HG02678 (cell line): Measurements from ENCODE around the gene KCND3.

Source experiments
- ATAC-seq: cut with Tn5 transposase; IDR thresholded peaks from one replicate; pipeline ENCODE4 v1.9.1; 2021; ENCODE audit warnings: mild to moderate bottlenecking, moderate library complexity; ENCODE audit not compliant: unreplicated experiment

The KCND3 gene

GRCh38 chr1:111851552-111851951, 137.9 kb downstream of the KCND3 start:
- no peak for ATAC-seq

GRCh38 chr1:111850109-111850508, 139.4 kb downstream of the KCND3 start:
- no peak for ATAC-seq

GRCh38 chr1:111848852-111849545, 140.5 kb downstream of the KCND3 start:
- ATAC-seq: no peak

- no peak for ATAC-seq
Measured at GRCh38 chr1:111847466-111847865, 142.0 kb downstream of the KCND3 start.

- ATAC-seq: no peak
Measured at GRCh38 chr1:111846842-111847241, 142.6 kb downstream of the KCND3 start.

- no peak for ATAC-seq
Measured at GRCh38 chr1:111843177-111843576, 146.3 kb downstream of the KCND3 start.

- no peak for ATAC-seq
Measured at GRCh38 chr1:111842411-111842810, 147.1 kb downstream of the KCND3 start.

GRCh38 chr1:111841746-111842145, 147.7 kb downstream of the KCND3 start:
- ATAC-seq: no peak

GRCh38 chr1:111841189-111841588, 148.3 kb downstream of the KCND3 start:
- ATAC-seq: no peak

- no peak for ATAC-seq
Measured at GRCh38 chr1:111837393-111837792, 152.1 kb downstream of the KCND3 start.

- ATAC-seq: no peak
Measured at GRCh38 chr1:111836111-111836510, 153.4 kb downstream of the KCND3 start.

GRCh38 chr1:111835514-111835913, 154.0 kb downstream of the KCND3 start:
- ATAC-seq: no peak

- ATAC-seq: no peak
Measured at GRCh38 chr1:111834956-111835355, 154.5 kb downstream of the KCND3 start.

GRCh38 chr1:111833334-111833733, 156.1 kb downstream of the KCND3 start:
- no peak for ATAC-seq

- no peak for ATAC-seq
Measured at GRCh38 chr1:111832521-111833155, 156.8 kb downstream of the KCND3 start.

GRCh38 chr1:111831153-111831552, 158.3 kb downstream of the KCND3 start:
- ATAC-seq: no peak

- no peak for ATAC-seq
Measured at GRCh38 chr1:111827946-111828345, 161.5 kb downstream of the KCND3 start.

- no peak for ATAC-seq
Measured at GRCh38 chr1:111826278-111826677, 163.2 kb downstream of the KCND3 start.

- ATAC-seq: no peak
Measured at GRCh38 chr1:111825217-111825616, 164.3 kb downstream of the KCND3 start.

- no peak for ATAC-seq
Measured at GRCh38 chr1:111822138-111822537, 167.3 kb downstream of the KCND3 start.

GRCh38 chr1:111821121-111821745, 168.2 kb downstream of the KCND3 start:
- no peak for ATAC-seq

- no peak for ATAC-seq
Measured at GRCh38 chr1:111819566-111820263, 169.8 kb downstream of the KCND3 start.
